ENCODE data around the gene KCNJ5.
A peak's percentile ranks its signal among the peaks of the same experiment; 100 is the strongest.

KCNJ5 gene

DNA sequence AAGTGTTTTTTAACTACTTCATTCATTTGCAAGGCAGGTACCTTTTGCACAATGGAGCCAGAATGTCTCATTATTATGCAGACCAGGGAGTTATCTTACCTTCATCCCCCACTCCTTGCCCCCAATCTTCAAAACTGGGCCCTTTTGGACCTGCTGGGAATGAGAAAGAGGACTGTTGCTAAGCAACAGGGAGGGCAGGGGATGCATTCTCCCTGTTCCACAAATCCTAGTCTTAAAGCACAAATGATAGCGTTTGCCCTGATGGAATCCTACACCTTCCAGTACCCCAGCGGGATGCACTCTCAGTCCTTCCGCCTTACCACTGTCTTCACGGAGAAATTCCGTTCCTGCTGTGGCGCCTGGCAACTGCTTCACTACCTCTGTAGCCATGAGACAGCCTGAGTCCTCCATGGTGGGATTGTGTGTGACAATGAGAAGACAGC is 20.0 kb upstream of the KCNJ5 start:
- peak; percentile 53 for DNase-seq (ENCODE audit: low spot score)

DNA sequence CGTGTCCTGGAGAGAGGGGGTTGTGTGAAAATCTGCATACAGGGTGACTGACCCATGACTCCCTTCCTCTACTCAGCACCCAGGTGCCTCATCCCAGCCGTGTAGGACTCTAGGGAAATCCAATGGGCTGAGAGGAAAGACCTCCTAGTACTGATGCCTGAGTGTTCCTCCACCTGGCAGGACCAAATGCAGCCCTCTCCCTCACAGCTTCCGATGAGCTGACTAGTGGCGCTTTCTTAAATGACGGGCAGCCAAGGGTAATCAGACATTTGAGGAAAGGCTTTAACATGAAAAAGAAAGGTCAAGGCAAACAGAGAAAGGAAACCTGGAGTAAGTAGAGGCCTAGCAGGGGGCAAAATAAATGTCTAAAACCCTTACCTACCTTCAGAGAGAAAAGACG is 19.1 kb upstream of the KCNJ5 start:
- DNase-seq (ENCODE audit: low spot score) = no peak

DNA sequence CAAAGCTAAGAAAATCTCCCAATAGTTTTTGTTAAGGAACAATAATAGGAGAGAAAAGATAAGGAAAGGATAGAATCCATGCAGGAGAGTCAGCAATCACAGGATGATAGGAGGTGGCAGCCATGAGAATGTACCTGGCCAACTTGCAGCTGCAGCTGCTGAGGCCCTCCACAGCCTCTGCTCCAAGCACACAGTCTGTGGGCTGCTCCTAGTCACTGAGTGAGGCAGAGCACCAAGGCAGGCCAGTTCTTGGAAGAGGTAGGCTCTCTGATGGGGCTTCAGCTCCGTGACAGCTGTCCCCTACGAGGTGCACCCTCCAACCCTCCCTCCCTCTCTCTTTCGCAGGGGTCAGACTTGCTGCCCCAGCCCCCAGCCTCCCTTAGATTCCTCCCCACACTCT is 18.6 kb upstream of the KCNJ5 start:
- DNase-seq (ENCODE audit: low spot score) = no peak

DNA sequence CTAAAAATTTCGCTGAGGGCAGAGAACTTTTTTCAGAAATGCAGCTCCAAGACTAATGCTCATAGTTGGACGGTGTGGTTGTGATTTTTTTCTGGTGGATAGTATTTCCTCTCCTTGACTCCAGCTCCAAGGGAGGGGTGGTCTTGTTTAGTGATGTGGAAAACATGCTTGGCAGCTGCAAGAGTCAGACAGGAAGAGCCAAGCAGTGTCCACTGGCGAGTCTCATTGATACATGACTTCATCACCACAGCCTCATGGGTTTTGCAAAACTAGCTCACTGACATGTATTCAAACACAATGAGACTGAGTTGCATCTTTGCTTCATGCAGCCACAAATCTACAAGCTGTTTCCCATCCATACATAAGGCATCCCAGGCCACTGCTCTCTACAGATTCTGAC is 16.7 kb upstream of the KCNJ5 start:
- no peak for DNase-seq (ENCODE audit: low spot score)

DNA sequence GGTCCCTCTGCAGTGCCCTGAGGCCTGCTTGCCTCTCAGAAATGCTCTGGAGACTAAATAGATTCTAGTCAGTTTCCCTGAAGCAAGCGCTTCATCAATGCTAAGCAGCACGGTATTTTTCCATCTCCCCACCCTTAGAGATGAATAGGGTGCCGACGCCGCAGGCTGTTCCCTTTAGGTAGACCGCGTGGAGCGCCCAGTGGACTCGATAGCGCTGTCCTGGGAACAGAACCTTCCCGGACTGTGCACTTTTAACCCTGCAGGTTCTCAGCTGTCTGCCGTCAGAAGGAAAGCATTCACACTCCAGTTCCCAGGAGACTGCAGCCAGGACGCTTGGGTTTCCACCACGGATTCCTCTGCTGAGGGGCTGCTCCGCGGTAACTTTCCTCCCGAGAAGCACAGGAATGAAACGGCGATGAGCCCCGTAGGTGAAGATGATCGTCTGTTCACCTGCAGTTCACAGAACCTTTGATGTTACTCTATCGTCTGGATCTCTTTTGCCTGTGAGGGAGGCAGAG is 15.0 kb upstream of the KCNJ5 start:
- no peak for DNase-seq (ENCODE audit: low spot score)

DNA sequence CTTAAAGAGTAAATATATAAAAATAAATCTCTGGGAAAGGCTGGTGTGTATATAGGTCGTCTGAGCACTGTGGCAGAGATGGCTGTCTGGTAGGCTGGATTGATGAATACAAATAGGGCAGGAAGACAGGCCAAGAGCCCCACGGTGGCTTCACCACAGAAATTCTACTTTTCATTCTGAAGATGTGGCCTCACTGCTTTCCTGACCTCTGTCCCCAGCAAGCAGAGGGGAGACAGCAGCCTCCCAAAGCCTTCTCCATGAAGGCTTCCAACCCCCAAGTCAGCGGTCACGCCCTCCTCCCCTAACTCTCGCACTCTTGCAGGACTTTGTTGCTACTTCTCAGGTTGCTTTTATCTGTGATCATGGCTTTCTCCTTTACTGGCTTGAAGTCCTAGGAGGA is 13.4 kb upstream of the KCNJ5 start:
- DNase-seq (ENCODE audit: low spot score) = no peak

DNA sequence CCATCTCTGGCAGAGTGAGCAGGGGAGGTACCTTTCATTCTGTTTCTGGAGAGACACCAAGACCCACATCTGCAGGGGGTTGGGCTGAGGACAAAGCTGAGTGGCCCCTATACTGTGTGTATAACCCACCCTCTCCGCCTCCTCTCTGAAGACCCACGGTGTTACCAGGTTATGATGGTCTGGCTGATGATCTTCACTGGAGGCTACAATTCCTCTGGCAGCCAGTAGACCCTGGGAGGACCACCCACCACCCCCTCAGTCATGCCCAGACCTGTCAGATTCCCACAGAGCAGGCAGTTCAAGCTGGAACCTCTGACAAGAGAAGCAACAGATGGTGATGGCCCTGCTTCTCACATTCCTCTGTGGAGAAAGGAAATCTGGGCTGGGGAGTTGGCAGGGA is 12.7 kb upstream of the KCNJ5 start:
- DNase-seq (ENCODE audit: low spot score) = no peak

DNA sequence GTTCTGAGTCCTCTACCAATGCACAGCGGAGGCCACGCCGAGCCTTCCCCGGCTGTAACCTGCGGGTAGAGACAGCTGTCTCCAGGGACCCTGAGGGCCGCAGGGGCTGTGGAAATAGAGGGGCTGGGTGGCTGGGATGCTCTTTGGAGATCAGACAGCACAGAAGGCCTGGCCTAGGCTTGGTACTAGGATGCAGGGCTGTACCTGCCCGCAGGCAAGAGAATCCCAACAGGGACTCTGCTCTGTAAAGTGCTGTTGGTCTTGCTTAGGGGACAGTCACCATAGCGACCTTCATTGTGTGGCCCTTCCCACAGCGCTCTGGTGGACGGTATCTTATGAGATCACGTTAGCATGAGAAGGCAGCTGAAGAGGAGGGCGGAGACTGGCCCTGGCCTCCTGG is 11.3 kb upstream of the KCNJ5 start:
- no peak for DNase-seq (ENCODE audit: low spot score)

DNA sequence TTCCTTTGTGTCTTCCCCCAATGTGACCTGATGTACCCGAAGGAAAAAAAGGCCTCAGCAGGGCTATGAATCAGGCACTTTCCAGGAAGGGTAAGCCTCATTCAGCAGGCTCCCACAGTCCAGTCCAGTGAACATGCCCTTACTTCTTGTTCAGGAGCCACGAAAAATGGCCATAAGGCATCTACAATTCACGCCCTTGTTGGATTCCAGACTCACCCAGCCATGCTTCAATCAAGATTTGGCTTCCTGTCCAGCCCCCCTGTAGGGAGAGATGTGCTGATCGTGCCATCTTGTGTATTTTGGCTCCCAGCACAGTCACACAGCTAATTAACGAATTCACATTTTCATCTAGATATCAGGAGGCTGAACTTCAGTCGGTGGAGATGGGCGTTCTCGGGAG is 9.9 kb upstream of the KCNJ5 start:
- DNase-seq (ENCODE audit: low spot score) = no peak

DNA sequence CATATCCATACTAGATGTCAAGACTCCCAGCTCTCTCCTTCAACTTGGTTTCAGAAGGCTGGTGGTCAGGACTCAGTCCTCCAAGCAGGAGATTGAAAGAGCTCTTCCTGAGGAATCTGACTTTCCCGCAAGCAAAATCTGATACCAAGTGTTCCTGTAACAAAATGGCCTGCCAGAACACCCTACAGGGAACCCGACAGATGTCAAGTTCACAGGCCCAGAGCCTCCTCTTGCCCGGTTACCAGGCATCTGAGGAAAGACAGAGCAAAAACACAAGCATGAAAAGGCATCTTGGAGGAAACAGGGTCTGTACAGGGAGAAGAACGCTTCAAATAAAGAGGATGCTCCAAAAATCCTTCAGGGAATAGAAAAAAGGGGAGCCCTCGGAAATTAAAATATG is 8.7 kb upstream of the KCNJ5 start:
- DNase-seq (ENCODE audit: low spot score) = no peak

DNA sequence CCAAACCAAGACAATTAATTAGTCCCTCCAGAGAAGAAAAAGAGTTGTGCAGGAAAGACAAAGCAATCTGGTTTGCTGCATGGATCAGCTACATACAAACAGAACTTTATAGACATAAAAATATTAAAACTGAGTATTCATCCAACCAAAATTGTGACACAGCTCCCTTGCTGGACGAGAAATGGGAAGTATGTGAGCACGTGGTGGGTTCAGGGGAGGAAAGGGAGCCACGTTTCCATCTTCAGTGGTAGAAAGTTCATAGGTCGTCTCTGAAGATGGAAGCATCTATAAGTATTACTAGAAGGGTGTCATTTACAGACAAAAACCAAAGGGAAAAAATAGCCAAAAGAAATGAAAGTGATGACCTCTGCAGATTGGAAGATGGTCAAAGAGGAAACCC is 7.1 kb upstream of the KCNJ5 start:
- no peak for DNase-seq (ENCODE audit: low spot score)

DNA sequence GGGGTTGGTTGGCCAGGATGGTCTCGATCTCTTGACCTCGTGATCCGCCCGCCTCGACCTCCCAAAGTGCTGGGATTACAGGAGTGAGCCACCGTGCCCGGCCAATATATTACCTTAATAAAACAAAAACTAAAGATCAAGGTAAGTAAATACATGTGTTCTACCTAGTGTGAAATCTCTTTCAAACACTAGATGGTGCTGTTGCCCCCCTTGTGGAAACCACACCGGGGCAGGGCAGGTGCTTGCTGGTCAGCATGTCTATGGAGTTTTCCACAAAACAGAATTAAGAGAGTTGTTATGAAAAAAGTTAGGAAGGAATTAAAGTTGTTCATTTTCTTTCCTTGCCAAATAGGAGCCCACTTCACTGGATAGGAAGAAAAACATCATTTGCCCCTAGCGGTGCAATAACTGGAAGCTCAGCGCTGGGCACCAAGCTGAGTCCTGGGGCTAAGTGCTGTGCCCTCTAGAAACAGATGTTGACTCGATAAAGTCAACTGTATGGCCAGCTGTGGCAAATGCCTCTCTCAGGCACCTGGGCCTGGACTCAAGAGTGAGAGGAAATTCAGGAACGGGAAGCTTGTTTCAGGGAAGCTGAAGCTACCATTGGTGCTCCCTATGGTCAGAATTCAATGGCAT is 6.3 kb upstream of the KCNJ5 start:
- peak; percentile 72 for DNase-seq (ENCODE audit: low spot score)

DNA sequence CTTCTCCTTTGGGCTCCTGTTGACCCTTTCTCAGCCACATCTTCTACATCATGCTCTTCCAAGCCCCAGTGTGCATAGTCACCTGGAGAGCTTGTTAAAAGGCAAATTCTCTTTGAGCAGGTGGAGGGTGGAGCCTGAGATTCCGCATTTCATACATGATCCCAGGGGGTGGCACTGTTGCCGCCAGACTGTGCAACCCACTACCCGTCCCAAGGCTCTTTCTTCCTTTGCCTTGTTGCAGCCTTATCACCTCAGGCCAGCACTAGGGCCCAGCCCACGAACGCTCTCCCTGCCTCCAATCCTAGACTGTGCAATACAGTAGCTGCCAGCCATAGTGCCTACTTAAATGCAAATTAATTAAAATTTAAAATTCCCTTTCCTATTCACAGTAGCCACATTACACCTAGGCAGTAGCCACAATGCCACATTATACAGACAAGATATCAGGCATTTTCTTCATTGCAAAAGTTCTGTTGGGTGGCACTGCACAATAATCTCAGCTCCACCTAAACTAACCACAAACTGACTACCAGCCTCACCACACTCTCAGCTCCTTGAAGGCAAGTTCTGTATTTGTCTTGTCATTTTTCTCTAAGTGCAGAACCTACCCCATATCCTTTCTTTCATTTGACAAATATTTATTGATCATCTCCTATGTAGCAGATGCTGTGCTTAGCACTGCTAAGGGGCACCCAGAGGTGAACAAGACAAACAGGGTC is 4.6 kb upstream of the KCNJ5 start:
- DNase-seq (ENCODE audit: low spot score) = no peak

DNA sequence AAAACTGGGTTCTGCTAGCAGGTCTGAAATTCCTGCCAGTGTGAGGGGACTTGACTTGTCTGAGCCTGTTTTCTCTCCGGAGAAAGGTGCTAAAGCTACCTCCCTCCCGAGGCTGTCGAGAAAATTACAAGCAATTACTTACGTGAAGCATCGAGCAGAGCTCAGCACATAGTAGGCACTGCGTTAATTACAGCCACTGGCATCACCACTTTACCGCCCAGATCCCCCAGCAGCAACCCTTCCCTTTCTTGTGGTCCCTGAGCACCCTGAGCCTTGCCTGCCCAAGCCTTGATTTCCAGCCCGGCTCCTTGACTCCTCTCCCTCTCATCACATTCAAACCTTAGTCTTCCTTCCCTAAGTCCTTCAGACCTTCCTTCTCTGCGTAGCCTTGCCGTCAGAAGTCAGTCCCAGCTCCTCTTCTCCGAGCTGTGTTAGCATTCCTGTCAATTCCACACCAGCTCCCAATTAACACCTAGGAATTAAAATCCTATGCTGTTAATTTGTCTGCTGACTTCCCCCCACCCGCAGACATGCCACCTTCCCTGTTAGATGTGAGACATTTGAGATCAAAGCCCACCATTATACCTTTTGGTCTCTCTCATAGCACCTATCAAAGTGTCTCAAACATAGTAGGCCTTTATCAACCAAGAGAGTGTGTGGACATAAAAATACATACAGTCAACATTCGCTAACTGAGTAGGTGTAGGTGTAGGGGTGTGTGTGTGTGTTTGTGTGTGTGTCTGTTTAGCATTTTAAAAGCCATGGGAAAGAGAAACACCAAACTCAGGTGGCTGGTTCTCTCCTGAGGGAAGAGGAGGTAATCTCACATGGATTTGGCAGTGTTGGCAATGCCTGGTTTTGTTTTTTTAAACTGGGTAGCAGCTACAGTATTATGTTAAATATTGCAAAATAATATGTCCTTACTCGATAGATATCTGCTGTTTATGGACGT is 2.8 kb upstream of the KCNJ5 start:
- no peak for DNase-seq (ENCODE audit: low spot score)

DNA sequence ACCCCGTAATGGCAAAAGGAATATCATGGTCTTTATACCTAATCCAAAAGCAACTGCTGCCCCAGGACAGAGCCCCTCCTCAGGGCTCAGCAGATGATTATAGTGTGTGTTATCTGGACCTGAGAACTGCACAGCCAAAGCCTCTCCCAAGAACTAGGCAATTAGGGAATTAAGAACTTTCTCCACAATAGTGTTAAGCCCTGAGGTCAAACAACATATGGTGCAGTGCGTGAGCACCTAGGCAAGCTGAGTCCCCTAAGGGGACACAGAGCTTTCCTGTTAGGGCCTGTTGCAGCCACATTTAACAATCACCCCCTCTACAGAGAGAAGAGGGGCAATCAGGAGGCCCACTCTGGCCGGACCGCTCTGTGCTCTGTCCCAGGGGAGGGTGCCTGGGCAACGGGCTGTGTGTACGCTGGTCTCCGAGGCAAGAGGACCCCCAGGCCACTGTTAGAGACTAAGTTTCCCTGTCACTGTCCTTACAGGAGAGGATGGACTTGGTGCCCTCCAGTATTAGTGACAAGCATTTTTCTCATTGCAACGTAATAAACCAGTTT is 1.4 kb upstream of the KCNJ5 start:
- no peak for DNase-seq (ENCODE audit: low spot score)

DNA sequence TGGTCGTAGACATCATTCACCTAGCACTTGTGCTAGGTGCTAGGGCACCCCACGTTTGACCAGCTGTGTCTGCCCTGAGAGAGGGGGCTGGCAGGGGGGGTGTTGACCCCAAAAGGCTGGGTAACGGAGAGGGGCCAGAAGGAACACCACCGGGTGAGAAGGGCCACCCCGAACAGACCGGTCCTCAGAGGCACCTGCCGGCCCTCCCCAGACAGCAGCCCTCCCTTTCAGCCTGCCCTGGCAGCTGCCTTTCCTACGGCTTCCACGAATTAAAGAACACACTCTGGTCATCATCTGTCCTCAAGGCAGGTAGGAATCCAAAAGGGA is 977 bp upstream of the KCNJ5 start:
- no peak for DNase-seq (ENCODE audit: low spot score)

DNA sequence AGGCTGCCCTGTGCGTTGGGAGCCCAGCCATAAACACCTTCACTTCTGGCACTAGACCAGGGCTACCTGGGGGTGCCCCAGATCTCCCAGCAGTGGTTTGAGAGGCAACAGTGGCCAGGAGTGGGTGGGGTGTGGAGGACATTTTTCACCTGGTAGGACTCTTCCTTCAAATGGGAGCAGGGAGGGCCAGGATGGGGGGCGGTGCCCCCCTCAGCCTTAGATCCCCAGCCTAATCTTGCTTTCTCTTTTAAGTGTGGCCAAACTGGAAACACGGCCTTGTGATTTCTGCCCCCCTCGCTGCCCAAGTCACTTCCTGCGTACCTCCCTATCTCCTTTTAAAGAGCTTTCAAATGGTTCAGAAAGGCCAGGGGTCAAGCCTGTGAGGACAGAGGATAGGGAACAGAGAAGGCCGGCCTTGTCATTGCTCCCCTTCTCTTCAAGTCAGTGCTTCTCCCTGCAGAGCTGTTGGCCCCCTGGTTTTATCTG is 800 bp downstream of the KCNJ5 start:
- DNase-seq (ENCODE audit: low spot score) = no peak

DNA sequence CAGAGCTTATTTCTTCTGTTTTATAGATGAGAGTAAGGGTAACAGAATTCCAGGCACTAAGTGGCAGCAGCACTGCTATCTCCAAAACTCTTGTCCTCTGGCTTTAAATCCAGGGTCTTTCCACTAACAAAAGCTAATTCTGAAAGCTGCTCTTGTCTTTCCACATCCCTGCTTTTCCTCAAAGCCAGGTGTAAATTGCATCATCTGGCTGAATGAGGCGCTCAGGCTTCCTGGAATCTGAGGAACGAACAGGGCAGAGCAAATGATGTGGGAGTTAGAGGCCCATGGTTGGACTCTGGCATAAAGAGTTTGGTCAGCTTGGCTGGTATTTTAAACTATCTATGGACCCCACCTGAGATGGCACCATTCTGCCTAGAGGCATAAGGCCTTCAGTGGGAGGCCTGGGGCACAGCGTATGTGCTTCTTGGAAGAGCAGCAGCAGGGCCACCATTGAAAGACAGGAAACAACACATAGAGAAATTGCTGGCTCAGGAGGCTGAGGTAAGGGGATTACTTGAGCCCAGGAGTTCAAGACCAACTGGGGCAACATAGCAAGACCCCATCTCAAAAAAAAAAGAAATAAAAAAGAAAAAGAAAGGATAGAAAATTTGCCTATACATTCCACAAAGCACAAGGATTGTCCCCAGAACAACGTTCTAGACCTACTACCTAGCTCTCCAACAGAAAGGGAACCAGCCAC is 1.9 kb downstream of the KCNJ5 start:
- no peak for DNase-seq (ENCODE audit: low spot score)

DNA sequence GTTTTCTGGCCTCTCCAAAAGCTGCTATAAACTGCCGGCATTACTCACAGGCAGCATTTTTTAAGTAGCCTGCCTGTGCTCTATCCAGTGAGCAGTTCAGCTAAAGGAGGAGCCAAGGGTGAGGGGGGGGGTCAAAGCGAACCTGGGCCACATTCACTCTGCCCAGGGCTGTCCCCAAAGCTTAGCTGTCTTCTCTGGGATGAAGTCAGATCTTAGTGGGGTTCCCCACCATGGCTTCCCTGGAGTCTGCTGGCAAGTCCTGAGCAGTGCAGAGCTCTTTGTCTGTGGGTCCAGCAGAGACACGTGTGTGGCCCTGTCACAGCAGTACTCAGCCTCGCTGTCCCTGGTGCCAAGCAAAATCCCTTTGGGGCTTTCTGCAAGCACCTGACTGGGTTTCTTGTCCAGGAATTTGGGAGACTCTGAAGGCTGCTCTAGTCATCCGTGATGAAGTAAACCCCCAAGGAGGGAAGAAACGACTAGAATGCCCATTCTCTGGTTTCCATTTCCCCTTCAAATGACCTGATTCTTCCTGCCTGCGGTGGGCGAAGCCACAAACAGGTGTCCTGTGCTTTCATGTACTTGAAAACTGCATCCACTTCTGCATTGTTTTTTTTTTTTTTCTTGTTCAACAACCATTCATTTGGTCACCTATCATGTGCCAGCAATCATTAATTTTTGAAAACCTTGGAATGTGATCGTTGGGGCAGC is 2.6 kb downstream of the KCNJ5 start:
- no peak for DNase-seq (ENCODE audit: low spot score)

DNA sequence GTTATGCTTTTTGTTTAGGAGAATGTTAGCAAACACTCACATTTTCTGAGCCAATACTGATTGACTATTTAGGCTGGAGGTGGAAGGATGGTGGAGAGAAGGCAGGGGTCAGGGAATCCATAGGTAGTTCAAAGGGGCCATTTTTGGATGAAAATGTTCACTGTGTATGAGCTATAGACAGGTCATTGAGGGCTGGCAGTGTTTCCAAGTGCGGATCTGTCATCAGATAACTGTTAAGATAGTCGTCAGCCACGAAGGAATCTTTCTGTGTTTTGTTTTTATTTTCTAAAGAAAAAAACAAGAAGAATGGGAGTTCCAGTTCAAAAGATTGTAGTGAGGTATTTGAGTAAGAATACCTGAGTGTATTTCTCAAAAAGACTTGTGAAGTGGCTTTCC is 3.1 kb downstream of the KCNJ5 start:
- DNase-seq (ENCODE audit: low spot score) = no peak

DNA sequence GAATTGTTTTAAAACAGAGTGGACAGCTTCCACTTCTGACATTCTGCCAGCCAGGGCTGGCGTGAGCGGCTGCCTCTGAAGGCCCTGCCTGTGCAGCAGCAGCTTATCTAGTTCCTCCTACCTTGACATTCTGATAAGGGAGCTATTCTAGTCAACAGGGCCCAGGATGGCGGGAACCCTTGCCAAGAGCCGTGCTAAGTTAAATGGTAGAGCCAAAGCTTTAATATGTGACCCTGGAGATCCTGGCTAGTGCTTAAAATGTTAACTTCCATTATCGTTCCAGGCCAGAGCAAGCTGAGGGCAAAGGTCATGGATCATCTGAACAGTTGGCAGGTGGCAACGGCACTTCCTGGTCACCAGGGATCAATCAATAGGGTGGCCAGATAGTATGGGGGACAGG is 3.5 kb downstream of the KCNJ5 start:
- no peak for DNase-seq (ENCODE audit: low spot score)
